K562 (cell line): ENCODE data around the gene SHFL. TPM values are rescaled to one million over a fixed set of nuclear protein-coding genes. Genes with fewer than 3 reads are reported as not detected.

ENCODE experiments used
- CCNT2 ChIP-seq: IDR thresholded peaks from 2 replicates; pipeline ENCODE4 v1.6.1; 2011; ENCODE audit warnings: borderline replicate concordance, low read depth, mild to moderate bottlenecking, moderate library complexity, mixed read lengths, low read length; ENCODE audit not compliant: insufficient read length; ENCODE audit errors: extremely low read depth
- CUX1 ChIP-seq: fragments of 200-800 bp; sonication (Bioruptor generic); IDR thresholded peaks from 2 replicates; pipeline ENCODE4 v1.6.1; 2016; ENCODE audit warnings: missing genetic modification characterization, missing compliant biosample characterization
- E2F4 ChIP-seq: sonication (generic); formaldehyde crosslinking; IDR thresholded peaks from 2 replicates; pipeline ENCODE4 v1.8.0; 2022; ENCODE audit warnings: mild to moderate bottlenecking, low read depth, missing genetic modification reagents
- E2F5 ChIP-seq: sonication (generic); formaldehyde crosslinking; IDR thresholded peaks from 2 replicates; pipeline ENCODE4 v1.8.0; 2022; ENCODE audit warnings: mild to moderate bottlenecking, missing genetic modification reagents
- GABPB1 ChIP-seq: sonication (generic); formaldehyde crosslinking; IDR thresholded peaks from 2 replicates; pipeline ENCODE4 v1.8.0; 2022; ENCODE audit warnings: mild to moderate bottlenecking, missing genetic modification reagents
- GTF2F1 ChIP-seq: IDR thresholded peaks from 2 replicates; pipeline ENCODE4 v1.6.1; 2011; ENCODE audit warnings: low read depth, low read length, improper control_type of control experiment
- HNRNPUL1 ChIP-seq: fragments of 200-400 bp; formaldehyde crosslinking; IDR thresholded peaks from 2 replicates; pipeline ENCODE4 v1.6.1; 2017; ENCODE audit warnings: low read length
- KHSRP ChIP-seq: fragments of 450-650 bp; IDR thresholded peaks from 2 replicates; pipeline ENCODE4 v1.6.1; 2017
- MBD2 ChIP-seq: sonication (generic); IDR thresholded peaks from 2 replicates; pipeline ENCODE4 v1.6.1; 2016; ENCODE audit warnings: low read depth, borderline replicate concordance
- MXI1 ChIP-seq: IDR thresholded peaks from 2 replicates; pipeline ENCODE4 v1.6.1; 2011; ENCODE audit warnings: low read depth, mild to moderate bottlenecking, improper control_type of control experiment, low read length
- PREB ChIP-seq: sonication (generic); formaldehyde crosslinking; IDR thresholded peaks from 2 replicates; pipeline ENCODE4 v1.8.1; 2023; ENCODE audit warnings: mild to moderate bottlenecking, missing genetic modification reagents
- SLC30A9 ChIP-seq: fragments of 250-450 bp; sonication (Bioruptor Pico); IDR thresholded peaks from 2 replicates; pipeline ENCODE4 v1.8.0; 2022; ENCODE audit warnings: mild to moderate bottlenecking, moderate library complexity
- THAP12 ChIP-seq: fragments of 250-450 bp; sonication (Bioruptor Pico); IDR thresholded peaks from 2 replicates; pipeline ENCODE4 v1.9.0; 2021; ENCODE audit warnings: mild to moderate bottlenecking, inconsistent platforms
- ZNF175 ChIP-seq: fragments of 200-800 bp; sonication (Bioruptor generic); IDR thresholded peaks from 2 replicates; pipeline ENCODE4 v1.6.1; 2016; ENCODE audit warnings: low read depth, mild to moderate bottlenecking, missing genetic modification characterization, missing compliant biosample characterization
- ZNF197 ChIP-seq: fragments of 200-800 bp; sonication (Bioruptor generic); IDR thresholded peaks from 2 replicates; pipeline ENCODE4 v1.6.1; 2016; ENCODE audit warnings: low read depth, missing genetic modification characterization, missing compliant biosample characterization
- ZNF354B ChIP-seq: fragments of 250-450 bp; sonication (Bioruptor Pico); IDR thresholded peaks from 2 replicates; pipeline ENCODE4 v1.4.0; 2020
- ZNF668 ChIP-seq: fragments of 250-450 bp; sonication (Bioruptor Pico); IDR thresholded peaks from 2 replicates; pipeline ENCODE4 v1.8.0; 2022; ENCODE audit warnings: mild to moderate bottlenecking, inconsistent platforms
- ZNF75A ChIP-seq: fragments of 450-650 bp; formaldehyde crosslinking; IDR thresholded peaks from 2 replicates; pipeline ENCODE4 v1.4.0; 2020; ENCODE audit warnings: mild to moderate bottlenecking
- polyA plus RNA-seq, 8 experiments: library from polyadenylated mRNA; depleted of rRNA in 4 of 8; stranded (reverse) in 5 of 8; unstranded in 3 of 8; fragments of >200 nt; fragmentation: Nextera tagmentation in 2 of 8; fragmentation: Illumina TruSeq in 1 of 8; extraction: Ambion mirVana in 2 of 8; extraction: Trizol in 1 of 8; gene quantifications; 2 replicates each; pipeline versions ENCODE4 v1.2.1 to v1.2.3, GENCODE V29; 2011 to 2014; ENCODE audit warnings: inconsistent platforms in 1 of 8, missing spikeins in 1 of 8
- total RNA-seq, 7 experiments: library from RNA; depleted of rRNA in 6 of 7; stranded (reverse); fragments of >200 nt in 6 of 7; fragmentation: Illumina TruSeq in 2 of 7; extraction: Trizol in 2 of 7; gene quantifications; 2 replicates each; pipeline versions ENCODE4 v1.2.1 to v1.2.3, GENCODE V29; 2011 to 2021; ENCODE audit warnings: low replicate concordance in 1 of 7

SHFL gene
- total and polyA plus RNA-seq, 9 of the 15 experiments (the other 6 are each of a cell fraction or from before 2014, with no cell fraction given): 1.5 to 25.7 (median 13.0) TPM

- TF ChIP-seq E2F5 (CRISPR knock-in tag) (no peak), ZNF668 (no peak), SLC30A9 (CRISPR knock-in tag) (no peak), GABPB1 (peak; percentile 62), ZNF175 (peak; percentile 75; the same call in 1 of the 2 replicates), ZNF197 (CRISPR knock-in tag) (no peak), GTF2F1 (no peak), THAP12 (CRISPR knock-in tag) (no peak), CUX1 (CRISPR knock-in tag) (no peak), MXI1 (peak; percentile 49; the same call in 1 of the 2 replicates), ZNF75A (CRISPR knock-in tag) (no peak), ZNF354B (CRISPR knock-in tag) (no peak), HNRNPUL1 (no peak), PREB (CRISPR knock-in tag) (no peak), KHSRP (no peak), E2F4 (no peak), MBD2 (no peak), CCNT2 (no peak)
Measured at GRCh38 chr19:10061717-10062310, 24.3 kb upstream of the SHFL start (continued).
